ENCODE data around the gene UBE2L5.

DNA sequence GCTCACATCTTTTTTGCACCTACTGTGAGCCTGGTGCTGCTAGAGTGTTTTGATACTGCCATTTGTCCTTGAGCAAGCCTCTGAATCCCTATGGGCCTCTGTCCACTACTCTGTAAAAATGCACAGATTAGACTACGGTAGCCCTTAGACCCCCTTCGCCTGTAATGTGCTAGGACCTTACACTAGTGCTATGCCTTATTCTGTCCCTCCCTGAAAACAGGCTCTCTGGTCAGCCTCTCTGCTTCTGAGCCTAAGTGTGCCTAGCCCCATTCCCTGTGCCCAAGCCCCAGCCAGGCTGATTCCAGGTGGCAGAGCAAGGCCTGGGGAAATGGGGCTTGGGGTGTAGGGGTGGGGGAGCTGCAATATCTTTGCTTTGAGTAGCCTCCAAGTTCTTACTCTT, 32.7 kb downstream of the UBE2L5 start:
- TF ChIP-seq, protein P1, sequence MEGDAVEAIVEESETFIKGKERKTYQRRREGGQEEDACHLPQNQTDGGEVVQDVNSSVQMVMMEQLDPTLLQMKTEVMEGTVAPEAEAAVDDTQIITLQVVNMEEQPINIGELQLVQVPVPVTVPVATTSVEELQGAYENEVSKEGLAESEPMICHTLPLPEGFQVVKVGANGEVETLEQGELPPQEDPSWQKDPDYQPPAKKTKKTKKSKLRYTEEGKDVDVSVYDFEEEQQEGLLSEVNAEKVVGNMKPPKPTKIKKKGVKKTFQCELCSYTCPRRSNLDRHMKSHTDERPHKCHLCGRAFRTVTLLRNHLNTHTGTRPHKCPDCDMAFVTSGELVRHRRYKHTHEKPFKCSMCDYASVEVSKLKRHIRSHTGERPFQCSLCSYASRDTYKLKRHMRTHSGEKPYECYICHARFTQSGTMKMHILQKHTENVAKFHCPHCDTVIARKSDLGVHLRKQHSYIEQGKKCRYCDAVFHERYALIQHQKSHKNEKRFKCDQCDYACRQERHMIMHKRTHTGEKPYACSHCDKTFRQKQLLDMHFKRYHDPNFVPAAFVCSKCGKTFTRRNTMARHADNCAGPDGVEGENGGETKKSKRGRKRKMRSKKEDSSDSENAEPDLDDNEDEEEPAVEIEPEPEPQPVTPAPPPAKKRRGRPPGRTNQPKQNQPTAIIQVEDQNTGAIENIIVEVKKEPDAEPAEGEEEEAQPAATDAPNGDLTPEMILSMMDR (IDR thresholded peaks at IDR 0.05), result no peak
- TF ChIP-seq POLR2A (IDR thresholded peaks at IDR 0.05), result no peak

All from heart left ventricle (tissue), 13 donors.